ENCODE data around the gene DPP8. TPM values are rescaled to one million over a fixed set of nuclear protein-coding genes. Genes with fewer than 3 reads are reported as not detected.

The DPP8 gene
- polyA plus RNA-seq, 1 of the 3 experiments (the other 2 are of a cell fraction) = 14.1 TPM

GRCh38 chr15:65551183-65551582 lies 33.7 kb upstream of the DPP8 start:
- peaks cover 97% of the 10 kb centered on the region for H3K79me2 ChIP-seq (ENCODE audit: insufficient read depth)
- CTCF ChIA-PET = no interaction called here

More at GRCh38 chr15:65551183-65551582, 33.7 kb upstream of the DPP8 start:
- Histone ChIP-seq H3K9me3 (no peaks in the 10 kb centered on the region), H3K27me3 (ENCODE audit: insufficient read depth) (no peaks in the 10 kb centered on the region), H3K9ac (no peak overlapping the region), H2AFZ (ENCODE audit: low read depth) (no peak overlapping the region), H3K36me3 (replicated peaks in 1 of 2; ENCODE audit: control insufficient read depth in 1 of 2, insufficient read depth in 2 of 2, low read length in 1 of 2) (peaks cover 15 to 17% of the 10 kb centered on the region in 2 experiments), H3K4me3 (ENCODE audit: low read depth in 2 of 2, low read length in 1 of 2) (no peak overlapping the region), H3K4me2 (no peak overlapping the region), H3K9me2 (no peaks in the 10 kb centered on the region; the same call in 1 of the 2 replicates), H3F3A (replicated peaks; ENCODE audit: insufficient read depth) (peaks cover 5% of the 10 kb centered on the region), H4K20me1 (ENCODE audit: insufficient read depth) (peaks cover 28% of the 10 kb centered on the region), H3K27ac (ENCODE audit: low read depth in 2 of 2, low read length in 1 of 2) (no peak overlapping the region), H3K4me1 (ENCODE audit: control insufficient read depth in 1 of 2, insufficient read depth in 2 of 2, low read depth in 1 of 2, low read length in 1 of 2) (no peaks in the 10 kb centered on the region; a peak in 1 of 4 replicates)
- POLR2A ChIA-PET = no interaction called here
- WGBS (ENCODE audit: low lambda C conversion rate) = 76% methylated on average over 2 of the region's 2 CpGs
- no peak for DNase-seq
- TF ChIP-seq JUND (IDR thresholded peaks at IDR 0.05) (no peak), RXRA (IDR thresholded peaks at IDR 0.05; ENCODE audit: borderline replicate concordance, low read depth) (no peak), RAD21 (IDR thresholded peaks at IDR 0.05; ENCODE audit: low read length) (no peak), MXI1 (IDR thresholded peaks at IDR 0.05; ENCODE audit: low read depth, low read length) (no peak), FOXM1 (IDR thresholded peaks at IDR 0.05; ENCODE audit: low read depth) (no peak), REST (IDR thresholded peaks at IDR 0.05; ENCODE audit: low read depth, low read length) (no peak), GABPA (IDR thresholded peaks at IDR 0.05; ENCODE audit: low read depth) (no peak), USF2 (IDR thresholded peaks at IDR 0.05; ENCODE audit: borderline replicate concordance, low read depth, low read length) (no peak), IRF3 (IDR thresholded peaks at IDR 0.05; ENCODE audit: low read depth, low read length) (no peak), RCOR1 (IDR thresholded peaks at IDR 0.05; ENCODE audit: low read length) (no peak), RFX5 (IDR thresholded peaks at IDR 0.05; ENCODE audit: low read length) (no peak), TAF1 (IDR thresholded peaks at IDR 0.05; ENCODE audit: borderline replicate concordance, low read depth, low read length) (no peak), MAX (IDR thresholded peaks at IDR 0.05; ENCODE audit: low read depth) (no peak), CTCF (IDR thresholded peaks at IDR 0.05) (no peak), MEF2A (IDR thresholded peaks at IDR 0.05; ENCODE audit: borderline replicate concordance, low read depth) (no peak), YY1 (IDR thresholded peaks at IDR 0.05; ENCODE audit: low read depth) (no peak), PBX3 (IDR thresholded peaks at IDR 0.05) (no peak), POLR2AphosphoS5 (IDR thresholded peaks at IDR 0.05; ENCODE audit: low read depth, low read length) (no peak), SIN3A (IDR thresholded peaks at IDR 0.05; ENCODE audit: borderline replicate concordance, low read depth, low read length) (no peak), GATA2 (CRISPR knock-in tag; IDR thresholded peaks at IDR 0.05) (no peak)
